ENCODE results near the gene MAF.
A peak's percentile ranks its signal among the peaks of the same experiment; 100 is the strongest.

MAF gene

DNA sequence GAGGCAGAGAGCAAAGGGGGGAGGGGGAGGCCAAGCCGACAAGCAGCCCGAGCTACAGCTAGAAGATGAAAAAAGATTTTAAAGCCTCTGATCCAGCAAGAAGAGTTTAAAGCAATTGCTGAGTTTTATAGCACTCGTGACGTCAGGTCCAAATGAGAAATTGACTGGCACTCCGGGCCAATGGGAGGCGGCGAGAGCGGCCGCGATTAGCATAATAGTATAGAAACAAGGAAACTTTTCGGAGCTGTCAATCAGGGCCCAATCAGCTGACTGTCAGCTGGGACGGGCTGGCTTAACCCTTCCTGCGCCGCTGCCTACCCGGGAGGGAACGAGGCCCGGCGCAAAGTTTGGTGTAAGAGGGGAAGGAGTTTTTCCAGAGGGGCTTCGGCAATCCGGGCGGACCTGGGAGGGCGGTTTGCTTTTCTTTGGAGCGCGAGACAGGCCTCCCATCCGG, at the start of gene MAF:
Gene MAF, minus strand, starts transcription at position 100 of the 454 bp plus-strand sequence. CDS start 835 bp downstream, outside the sequence.
- peak; percentile 99 for DNase-seq (ENCODE audit: low spot score)

DNA sequence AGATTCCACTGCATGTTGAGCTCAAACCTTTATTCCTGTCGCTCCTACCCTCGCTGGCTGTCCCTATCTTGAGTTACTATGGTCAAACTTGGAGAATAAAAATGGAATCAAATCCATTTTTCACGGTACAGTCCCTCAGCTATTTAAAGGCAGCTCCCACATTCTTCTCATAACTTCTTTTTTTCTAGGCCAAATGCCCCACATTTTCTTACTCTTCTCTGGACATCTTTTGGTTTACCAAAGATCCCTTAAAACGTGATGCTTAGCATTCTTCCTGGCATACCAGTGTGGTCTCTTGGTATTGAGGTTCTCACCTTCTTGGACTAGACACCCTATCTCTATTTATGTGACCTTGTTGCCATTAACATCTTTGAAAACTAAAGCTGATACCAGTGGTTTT, 48.3 kb upstream of the MAF start:
- no peak for DNase-seq (ENCODE audit: low spot score)

GRCh38 chr16:79647586-79647985, 47.0 kb upstream of the MAF start:
- DNase-seq (ENCODE audit: low spot score): no peak

DNA sequence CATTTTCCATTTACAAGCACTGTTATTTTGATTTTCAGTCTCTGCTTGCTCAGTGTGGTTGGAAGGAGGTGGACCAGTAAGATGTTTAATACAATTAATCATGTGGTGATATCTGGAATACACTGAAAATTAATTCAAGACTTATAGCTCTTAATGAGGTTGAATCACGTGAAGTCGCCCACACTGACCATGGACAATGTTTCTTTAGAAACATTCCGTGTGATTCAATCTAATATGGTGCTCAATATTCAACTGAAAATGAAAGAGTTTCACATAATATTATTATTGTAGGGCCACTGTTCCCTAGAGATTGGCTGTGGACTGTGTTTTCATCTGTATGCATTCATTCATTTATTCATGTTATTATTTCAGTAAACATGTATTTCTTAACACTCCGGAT, 45.2 kb upstream of the MAF start:
- no peak for DNase-seq (ENCODE audit: low spot score)

GRCh38 chr16:79644971-79645667, 44.6 kb upstream of the MAF start:
- DNase-seq (ENCODE audit: low spot score): no peak

DNA sequence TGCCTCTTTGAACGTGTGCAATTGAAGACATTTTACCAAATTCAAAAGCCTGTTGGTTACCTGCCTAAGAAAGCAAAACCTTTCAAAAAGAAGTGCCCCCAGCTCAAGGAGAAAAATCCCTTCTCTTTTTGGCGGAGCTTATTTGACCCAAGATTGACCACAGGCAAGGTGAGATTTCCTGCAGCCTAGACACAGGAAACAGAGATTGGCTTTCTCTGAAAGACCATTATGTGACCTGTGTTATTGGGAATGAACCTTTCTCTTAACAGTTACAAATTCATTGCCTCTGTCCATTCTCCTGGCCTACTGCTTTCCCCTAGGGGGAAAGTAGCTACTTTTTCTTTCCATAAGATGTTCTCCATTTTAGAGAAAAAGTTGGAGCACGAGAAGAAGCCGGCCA, 42.1 kb upstream of the MAF start:
- no peak for DNase-seq (ENCODE audit: low spot score)

GRCh38 chr16:79640513-79641360, 40.2 kb upstream of the MAF start:
- DNase-seq (ENCODE audit: low spot score): no peak

GRCh38 chr16:79639576-79640311, 39.2 kb upstream of the MAF start:
- DNase-seq (ENCODE audit: low spot score): no peak

DNA sequence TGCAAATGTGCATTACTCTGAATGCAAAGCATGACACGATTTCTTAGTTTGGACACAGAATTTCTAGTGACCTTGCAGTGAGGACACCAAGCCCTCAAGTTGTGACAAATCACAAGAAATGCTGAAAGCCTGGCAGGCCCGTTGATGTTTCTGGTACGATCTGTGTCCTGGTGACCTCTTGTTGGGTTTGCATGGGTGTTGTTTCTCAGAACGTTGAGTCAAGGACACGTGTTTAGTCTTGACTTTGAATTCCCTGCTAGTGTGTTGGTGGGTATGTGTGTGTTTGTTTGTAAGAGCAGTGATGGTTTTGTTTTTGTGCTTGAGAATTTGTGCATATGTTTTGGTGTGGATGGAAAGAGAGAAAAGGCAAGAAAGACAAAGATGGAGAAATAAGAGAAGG, 37.8 kb upstream of the MAF start:
- no peak for DNase-seq (ENCODE audit: low spot score)

- DNase-seq (ENCODE audit: low spot score): no peak
These were observed 35.0 kb upstream of the MAF start for GRCh38 chr16:79635488-79635887.

GRCh38 chr16:79634298-79634697, 33.8 kb upstream of the MAF start:
- no peak for DNase-seq (ENCODE audit: low spot score)

DNA sequence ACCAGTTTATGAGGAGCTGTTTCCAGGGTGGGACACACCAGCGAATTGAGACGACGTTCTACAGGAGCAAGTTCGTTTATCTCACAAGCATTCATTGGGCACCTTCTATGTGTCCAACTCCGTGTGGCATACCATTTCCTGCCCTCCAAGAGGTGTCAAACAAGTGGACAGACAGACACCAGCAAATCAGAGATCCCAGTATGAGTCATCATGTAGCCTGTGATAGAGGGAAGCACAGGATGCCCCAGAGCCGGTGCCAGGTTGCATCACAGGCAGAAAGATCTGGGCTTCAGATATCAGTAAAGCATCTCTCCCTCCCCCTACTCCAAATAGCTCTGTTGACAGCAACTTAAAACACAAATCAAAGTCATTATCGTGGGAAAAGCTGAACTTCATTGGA, 31.8 kb upstream of the MAF start:
- no peak for DNase-seq (ENCODE audit: low spot score)

- no peak for DNase-seq (ENCODE audit: low spot score)
These were observed 28.5 kb upstream of the MAF start for GRCh38 chr16:79628988-79629387.

DNA sequence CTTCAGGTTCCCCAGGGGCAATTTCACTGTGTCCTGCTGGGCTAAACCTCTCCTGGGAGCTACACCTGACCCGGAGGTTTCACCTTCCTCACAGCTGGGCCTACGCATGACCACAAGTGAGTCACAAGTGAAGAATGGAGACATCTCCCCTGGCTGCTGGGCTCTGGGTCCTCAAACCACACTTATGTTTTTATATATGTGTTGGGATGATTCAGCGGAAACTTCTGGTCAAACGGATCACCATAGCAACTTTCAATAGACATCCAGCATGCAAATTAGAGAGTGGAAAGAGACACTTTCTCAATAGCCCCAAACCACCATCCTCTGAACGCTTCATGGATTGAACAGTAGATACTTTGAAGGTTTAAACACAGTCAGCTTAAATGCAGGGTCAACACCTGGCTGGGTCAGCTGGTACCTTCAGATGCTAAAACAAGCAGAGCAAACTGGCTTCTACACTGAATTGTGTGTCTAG, 28.0 kb upstream of the MAF start:
- no peak for DNase-seq (ENCODE audit: low spot score)

DNA sequence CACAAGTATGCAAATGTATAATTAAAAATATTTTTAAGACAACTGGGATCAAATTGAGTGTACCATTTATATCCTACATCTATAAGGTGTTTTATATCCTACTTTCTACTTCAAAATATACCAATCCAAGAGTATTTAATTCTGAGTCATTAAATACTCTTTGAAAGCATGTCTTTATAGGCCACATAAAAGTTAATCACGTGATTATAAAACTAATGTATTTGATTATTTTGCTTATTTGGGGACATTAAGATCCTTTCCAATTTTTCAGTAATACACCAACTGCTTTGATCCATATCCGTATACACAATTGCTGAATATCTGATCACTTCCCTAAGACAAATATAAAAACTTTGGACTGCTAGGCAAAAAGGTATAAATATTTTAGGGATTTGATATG, 26.6 kb upstream of the MAF start:
- DNase-seq (ENCODE audit: low spot score): no peak

- DNase-seq (ENCODE audit: low spot score): no peak
These were observed 25.2 kb upstream of the MAF start for GRCh38 chr16:79625738-79626137.

DNA sequence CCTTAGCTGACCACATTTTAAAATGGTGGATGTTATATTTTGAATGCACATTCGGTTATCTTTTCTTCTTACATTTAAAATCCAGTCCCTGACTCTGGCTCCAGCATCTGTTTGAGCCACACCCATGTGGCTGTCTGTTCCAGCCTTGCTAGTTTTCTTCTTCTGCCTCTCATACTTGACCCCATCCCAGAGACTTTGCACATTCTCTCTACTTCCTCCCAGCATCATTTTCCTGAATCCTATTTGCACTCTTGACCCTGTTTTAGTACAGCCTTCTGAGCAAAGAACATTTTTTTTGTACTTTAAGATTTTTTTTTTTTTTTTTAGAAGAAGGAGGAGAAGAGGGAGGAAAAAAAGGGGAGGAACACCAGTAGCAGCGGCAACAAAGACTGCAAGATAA, 23.3 kb upstream of the MAF start:
- DNase-seq (ENCODE audit: low spot score): no peak

- DNase-seq (ENCODE audit: low spot score): no peak
These were observed 22.5 kb upstream of the MAF start for GRCh38 chr16:79623062-79623461.

- DNase-seq (ENCODE audit: low spot score): no peak
These were observed 20.5 kb upstream of the MAF start for GRCh38 chr16:79621027-79621426.

DNA sequence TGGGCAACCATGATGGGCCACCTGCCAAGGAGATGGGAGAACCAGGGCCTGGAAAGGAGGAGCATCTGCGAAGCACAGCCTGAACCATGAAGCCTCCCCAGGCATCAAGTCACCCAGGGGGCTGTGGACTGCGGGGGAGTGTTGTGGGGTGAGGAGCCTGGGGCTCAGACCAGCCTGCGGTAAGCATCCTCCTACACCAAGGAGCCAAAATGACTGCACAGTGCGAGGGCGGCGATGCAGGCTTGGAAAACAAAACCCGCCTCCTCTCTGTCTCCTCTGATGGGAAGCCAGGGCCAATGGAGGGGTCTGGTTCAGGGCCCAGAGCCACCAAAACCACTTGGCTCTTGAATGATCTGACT, 18.1 kb upstream of the MAF start:
- DNase-seq (ENCODE audit: low spot score): no peak

- DNase-seq (ENCODE audit: low spot score): no peak
These were observed 17.6 kb upstream of the MAF start for GRCh38 chr16:79618041-79618691.

DNA sequence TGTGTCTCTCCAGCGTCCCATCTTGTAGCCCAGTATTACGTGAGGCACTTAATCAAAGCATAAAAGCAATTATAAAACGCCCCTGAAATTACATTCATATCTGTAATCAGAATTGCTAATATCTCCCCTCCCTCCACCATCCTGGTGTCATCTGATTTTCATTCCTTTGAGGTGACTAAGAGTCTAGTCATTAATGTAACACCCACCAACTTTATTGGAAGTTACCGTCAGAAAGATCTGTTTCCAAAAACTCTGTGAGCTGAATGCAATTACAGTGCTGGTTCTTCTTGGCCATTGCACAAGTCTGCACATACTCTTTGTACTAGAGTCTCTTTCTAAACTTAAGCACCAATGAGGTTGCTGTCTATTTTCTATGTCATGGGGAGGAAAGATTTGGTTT, 12.5 kb upstream of the MAF start:
- no peak for DNase-seq (ENCODE audit: low spot score)
